Transverse colon (tissue), 4 donors: ENCODE results near the gene DENND1A. TPM values are rescaled to one million over a fixed set of nuclear protein-coding genes. Genes with fewer than 3 reads are reported as not detected.

Experiments
- DNase-seq: peaks from one replicate; pipeline ENCODE4 v3.0.0-alpha.2; 2019
- H3K27ac ChIP-seq, 4 donors: fragments of 200-600 bp; sonication (generic); 2 replicates each; pipeline ENCODE4 v1.5.1; 2016 to 2018; ENCODE audit warnings: inconsistent platforms in 4 of 4
- H3K27me3 ChIP-seq: fragments of 200-600 bp; sonication (generic); 2 replicates; pipeline ENCODE4 v1.5.1; 2017; ENCODE audit warnings: inconsistent platforms
- H3K36me3 ChIP-seq, 4 donors: fragments of 200-600 bp; sonication (generic); 2 replicates each; pipeline ENCODE4 v1.5.1; 2017 to 2019; ENCODE audit warnings: inconsistent platforms in 4 of 4
- H3K4me1 ChIP-seq, 4 donors: fragments of 200-600 bp; sonication (generic); 2 replicates each; pipeline ENCODE4 v1.5.1; 2017 to 2020; ENCODE audit warnings: inconsistent platforms in 4 of 4
- H3K4me3 ChIP-seq, 4 donors: fragments of 200-600 bp; sonication (generic); 1 replicate in 1 of 4; 2 replicates in 3 of 4; pipeline versions ENCODE4 v1.5.1 to v1.6.1; 2017 to 2019; ENCODE audit warnings: inconsistent platforms in 4 of 4
- H3K9me3 ChIP-seq, 2 donors: fragments of 200-600 bp; sonication (generic); 2 replicates each; pipeline ENCODE4 v1.5.1; 2017 to 2019; ENCODE audit warnings: inconsistent platforms in 2 of 2
- EP300 ChIP-seq: sonication (generic); formaldehyde crosslinking; IDR thresholded peaks from one replicate; pipeline ENCODE4 v1.6.1; 2017; ENCODE audit warnings: antibody characterized with exemption, low read depth
- POLR2A ChIP-seq: fragments of 450-650 bp; IDR thresholded peaks from one replicate; pipeline ENCODE4 v1.6.1; 2016; ENCODE audit warnings: antibody characterized with exemption, mild to moderate bottlenecking, moderate library complexity
- POLR2AphosphoS5 ChIP-seq, 3 donors: sonication (generic); formaldehyde crosslinking; IDR thresholded peaks; one replicate each; pipeline ENCODE4 v1.6.1; 2016; ENCODE audit warnings: antibody characterized with exemption in 3 of 3
- WGBS, 2 donors: methylation state at CpG; one replicate each; pipeline ENCODE4 v1.1.5; 2018; ENCODE audit warnings: low coverage in 1 of 2; 5-methylcytosine and 5-hydroxymethylcytosine counted together
- in situ Hi-C, 4 donors: fragments of 200-750 bp; cut with MboI; loops; one replicate each; pipeline versions ENCODE4 v1.15.0 to v1.15.1; 2017; ENCODE audit warnings: low sequenced_read_pairs in 3 of 4, low pct_ligation_motif_present in 1 of 4, low pct_unique_long_range_greater_than_20kb in 1 of 4
- intact Hi-C: fragments of 100-400 bp; cut with DNase I; formaldehyde crosslinking; loops from one replicate; pipeline ENCODE4 v1.15.1; 2023; ENCODE audit warnings: low total_unique reads
- total RNA-seq, 4 donors: library from RNA; depleted of rRNA; stranded (reverse); fragments of >200 nt; gene quantifications; one replicate each; pipeline ENCODE4 v1.1.0, GENCODE V29; 2016
- TF ChIP-seq, protein P1 (sequence below), 5 experiments: fragments of 200-600 bp in 3 of 5; fragments of 450-650 bp in 2 of 5; sonication (generic) in 3 of 5; IDR thresholded peaks; 1 replicate in 2 of 5; 2 replicates in 3 of 5; pipeline ENCODE4 v1.5.1; 2016 to 2017; ENCODE audit warnings: antibody characterized with exemption in 5 of 5, inconsistent platforms in 3 of 5, mild to moderate bottlenecking in 2 of 5, moderate library complexity in 1 of 5

DENND1A gene
- total RNA-seq, 4 donors from 2014 or later: 12.5 to 78.6 (median 40.0) TPM

DNA sequence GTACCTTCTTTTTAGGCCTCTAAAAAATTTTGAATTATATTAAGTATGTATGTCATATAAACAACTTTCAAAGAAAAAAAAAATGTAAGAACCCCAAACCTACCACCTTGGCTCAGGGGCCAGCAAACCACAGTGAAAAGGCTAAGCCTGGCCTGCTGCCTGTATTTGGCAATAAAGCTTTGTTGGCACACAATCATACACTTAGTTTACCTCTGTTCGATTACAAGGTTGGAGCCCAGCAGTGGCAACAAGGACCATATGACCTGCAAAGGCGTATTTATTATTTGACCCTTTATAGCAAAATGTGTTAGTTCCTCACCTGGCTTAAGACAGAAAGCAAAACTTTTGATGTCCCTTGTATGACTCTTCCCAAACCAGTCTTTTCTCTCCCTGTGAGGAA lies 282.8 kb downstream of the DENND1A start:
- no peaks in the 10 kb centered on the region for H3K9me3 ChIP-seq
- WGBS, 2 donors: 40 to 55% methylated on average over 2 of the region's 2 CpGs
- no peak for TF ChIP-seq EP300
- TF ChIP-seq, protein P1, sequence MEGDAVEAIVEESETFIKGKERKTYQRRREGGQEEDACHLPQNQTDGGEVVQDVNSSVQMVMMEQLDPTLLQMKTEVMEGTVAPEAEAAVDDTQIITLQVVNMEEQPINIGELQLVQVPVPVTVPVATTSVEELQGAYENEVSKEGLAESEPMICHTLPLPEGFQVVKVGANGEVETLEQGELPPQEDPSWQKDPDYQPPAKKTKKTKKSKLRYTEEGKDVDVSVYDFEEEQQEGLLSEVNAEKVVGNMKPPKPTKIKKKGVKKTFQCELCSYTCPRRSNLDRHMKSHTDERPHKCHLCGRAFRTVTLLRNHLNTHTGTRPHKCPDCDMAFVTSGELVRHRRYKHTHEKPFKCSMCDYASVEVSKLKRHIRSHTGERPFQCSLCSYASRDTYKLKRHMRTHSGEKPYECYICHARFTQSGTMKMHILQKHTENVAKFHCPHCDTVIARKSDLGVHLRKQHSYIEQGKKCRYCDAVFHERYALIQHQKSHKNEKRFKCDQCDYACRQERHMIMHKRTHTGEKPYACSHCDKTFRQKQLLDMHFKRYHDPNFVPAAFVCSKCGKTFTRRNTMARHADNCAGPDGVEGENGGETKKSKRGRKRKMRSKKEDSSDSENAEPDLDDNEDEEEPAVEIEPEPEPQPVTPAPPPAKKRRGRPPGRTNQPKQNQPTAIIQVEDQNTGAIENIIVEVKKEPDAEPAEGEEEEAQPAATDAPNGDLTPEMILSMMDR (IDR thresholded peaks at IDR 0.05): no peak
- no peaks in the 10 kb centered on the region for H3K27me3 ChIP-seq
- H3K4me1 ChIP-seq: peaks cover 6 to 36% (median 19%) of the 10 kb centered on the region in 4 donors
- H3K27ac ChIP-seq: no peak overlapping the region
- no peak for DNase-seq
- intact Hi-C loops (no loop called here), in situ Hi-C loops (no loop called here)
- H3K36me3 ChIP-seq: no peaks in the 10 kb centered on the region
- no peak overlapping the region for H3K4me3 ChIP-seq

DNA sequence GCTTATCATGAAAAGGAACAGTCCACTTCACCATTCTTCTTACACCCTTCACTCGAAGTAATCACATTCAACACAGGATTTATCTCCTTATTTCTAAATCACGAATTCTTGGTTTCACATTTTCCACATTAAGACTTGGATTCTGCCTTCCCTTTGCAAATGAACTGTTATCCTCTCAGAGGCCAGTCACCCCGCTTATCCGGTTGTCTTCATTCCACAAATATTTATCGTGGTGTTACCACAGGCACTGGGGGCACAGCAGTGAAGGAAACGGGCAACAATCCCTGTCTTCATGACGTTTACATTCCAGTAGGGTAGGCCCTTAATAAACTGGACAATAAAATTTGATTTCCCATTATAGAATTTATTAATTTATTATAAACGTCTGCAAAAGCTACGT lies 284.2 kb downstream of the DENND1A start:
- in situ Hi-C loops: no loop called here
- 85 to 88% methylated on average over 9 of the region's 9 CpGs for WGBS, 2 donors
- TF ChIP-seq POLR2AphosphoS5 (IDR thresholded peaks at IDR 0.05) (no peak), POLR2A (no peak)
- TF ChIP-seq, protein P1 (IDR thresholded peaks at IDR 0.05): no peak
- H3K4me1 ChIP-seq: peaks cover 6 to 35% (median 21%) of the 10 kb centered on the region in 4 donors
- H3K27ac ChIP-seq: no peak overlapping the region
- no peaks in the 10 kb centered on the region for H3K36me3 ChIP-seq
- no peak for DNase-seq
- no peak overlapping the region for H3K4me3 ChIP-seq
- intact Hi-C loops: no loop called here
- H3K9me3 ChIP-seq: no peaks in the 10 kb centered on the region
- H3K27me3 ChIP-seq: no peaks in the 10 kb centered on the region

DNA sequence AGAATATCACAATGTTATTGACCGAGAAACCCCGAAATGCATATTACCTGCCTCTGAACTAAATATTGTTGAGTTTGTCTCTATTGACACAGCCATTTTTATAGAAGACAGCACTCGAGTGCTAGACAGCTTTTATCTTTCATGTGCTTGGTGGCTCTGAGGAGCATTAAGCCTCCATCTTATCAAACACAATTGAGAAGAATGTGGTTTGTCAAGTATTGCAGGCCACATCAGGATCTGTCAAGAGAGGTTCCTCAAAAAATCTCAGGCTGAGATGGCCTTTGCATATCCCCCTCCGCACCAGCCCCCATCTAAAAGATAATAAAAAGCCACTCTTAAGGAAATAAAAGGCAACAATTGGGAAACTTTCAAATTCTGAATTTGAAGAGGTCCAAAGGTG lies 284.8 kb downstream of the DENND1A start:
- DNase-seq: no peak
- whole genome bisulfite sequencing, 2 donors: 80 to 88% methylated on average over 4 of the region's 4 CpGs
- in situ Hi-C loops (no loop called here), intact Hi-C loops (no loop called here)
- no peak for TF ChIP-seq EP300
- no peak for TF ChIP-seq POLR2AphosphoS5 (IDR thresholded peaks at IDR 0.05)
- TF ChIP-seq POLR2A: no peak
- TF ChIP-seq, protein P1 (IDR thresholded peaks at IDR 0.05): no peak
- no peak overlapping the region for H3K4me3 ChIP-seq
- H3K36me3 ChIP-seq: no peaks in the 10 kb centered on the region
- no peaks in the 10 kb centered on the region for H3K9me3 ChIP-seq
- peak overlapping the region in 1 of 4 donors; percentile 56 for H3K27ac ChIP-seq
- H3K27me3 ChIP-seq: no peaks in the 10 kb centered on the region
- H3K4me1 ChIP-seq: peaks cover 6 to 35% (median 21%) of the 10 kb centered on the region in 4 donors

DNA sequence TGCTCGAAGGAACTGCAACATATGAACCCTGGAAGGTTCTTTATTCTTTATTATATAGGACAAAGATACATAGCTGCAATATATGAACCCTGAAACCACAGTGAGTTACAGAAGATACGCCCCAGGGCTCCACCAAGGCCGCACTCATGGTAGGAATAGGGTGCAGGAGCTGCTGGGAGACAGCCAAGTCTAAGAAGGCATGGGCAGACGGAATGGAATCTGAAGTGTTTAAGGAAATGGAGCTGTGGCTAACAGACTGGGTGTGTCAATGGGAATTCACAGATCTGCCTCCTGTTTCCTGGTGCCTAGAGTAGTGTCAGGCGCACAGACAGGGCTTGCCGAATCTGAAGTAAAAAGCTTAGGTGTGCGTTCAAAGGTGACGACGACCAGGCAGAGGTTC lies 286.4 kb downstream of the DENND1A start:
- H3K9me3 ChIP-seq: no peaks in the 10 kb centered on the region
- 60 to 73% methylated on average over 9 of the region's 9 CpGs for WGBS, 2 donors
- peak; percentile 7 for TF ChIP-seq EP300
- TF ChIP-seq POLR2AphosphoS5 (IDR thresholded peaks at IDR 0.05): peak in 2 of 3 donors; percentile 42 to 52
- TF ChIP-seq, protein P1 (IDR thresholded peaks at IDR 0.05): no peak
- no peaks in the 10 kb centered on the region for H3K27me3 ChIP-seq
- intact Hi-C loops: no loop called here
- in situ Hi-C loops: no loop called here
- H3K4me1 ChIP-seq: peaks cover 7 to 37% (median 21%) of the 10 kb centered on the region in 4 donors
- H3K27ac ChIP-seq: peak overlapping the region; percentile 56 to 76 (median 74)
- H3K4me3 ChIP-seq: no peak overlapping the region
- no peaks in the 10 kb centered on the region for H3K36me3 ChIP-seq
- peak; percentile 85 for DNase-seq
